Measurements from ENCODE around the gene DPP4.

The DPP4 gene

DNA sequence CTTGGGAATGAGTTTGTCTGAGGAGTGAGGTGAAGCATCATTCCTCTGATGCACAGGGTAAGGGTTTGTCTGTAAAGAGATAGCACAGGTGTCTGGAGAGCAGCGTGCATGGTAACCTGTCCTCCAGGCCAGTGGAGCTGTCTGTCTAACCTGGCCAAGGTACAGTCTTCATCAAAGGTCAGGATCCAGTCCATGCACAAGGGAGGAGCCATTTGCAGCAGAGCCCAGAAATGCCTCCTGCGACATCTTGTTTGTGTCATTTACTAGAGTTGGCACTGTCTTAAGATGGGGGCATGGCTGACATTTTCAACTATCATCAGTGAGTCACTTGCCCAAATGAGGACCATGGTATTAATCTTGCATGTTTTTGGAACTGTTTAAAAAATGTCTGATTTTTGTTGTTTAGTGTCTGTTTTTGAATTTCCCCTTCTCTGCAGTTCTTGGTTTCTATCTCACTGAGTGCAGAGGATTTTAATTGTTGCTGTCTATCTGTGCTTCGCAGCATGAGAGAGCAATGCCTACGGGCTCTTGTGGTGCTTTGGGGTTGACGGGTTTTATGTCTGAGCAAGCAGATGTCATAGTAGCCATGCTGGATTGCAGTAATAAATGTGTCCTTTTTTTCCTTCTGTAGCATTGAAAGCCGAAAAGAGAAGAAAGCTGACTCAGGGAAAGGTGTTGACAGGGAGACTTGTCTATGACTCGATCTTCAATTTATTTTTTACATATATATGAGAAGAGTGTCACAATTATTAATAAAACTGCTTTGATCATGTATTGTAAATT, 91.3 kb downstream of the DPP4 start:
- Histone ChIP-seq H3K4me1 (ENCODE audit: control insufficient read depth in 1 of 2, insufficient read depth in 2 of 2, low read length in 2 of 2) (no peaks in the 10 kb centered on the region), H3K4me2 (ENCODE audit: low read length) (no peak overlapping the region), H2AFZ (ENCODE audit: insufficient read depth, low read length, poor library complexity) (no peak overlapping the region), H3K79me2 (ENCODE audit: control insufficient read depth, insufficient read depth, low read length, poor library complexity) (no peaks in the 10 kb centered on the region), H2BK12ac (ENCODE audit: low read length) (no peak overlapping the region), H3K79me1 (ENCODE audit: low read length) (no peaks in the 10 kb centered on the region), H3K9ac (ENCODE audit: low read length) (no peak overlapping the region), H3K27ac (ENCODE audit: low read depth, low read length) (no peak overlapping the region), H3K4ac (ENCODE audit: low read depth, low read length) (no peak overlapping the region), H3K9me3 (ENCODE audit: insufficient read depth, low read depth, low read length) (no peaks in the 10 kb centered on the region), H4K12ac (ENCODE audit: low read depth, low read length) (no peak overlapping the region), H3K4me3 (ENCODE audit: low read depth, low read length) (no peak overlapping the region), H3K36me3 (ENCODE audit: control insufficient read depth in 1 of 2, insufficient read depth in 2 of 2, low read length in 2 of 2) (no peaks in the 10 kb centered on the region), H3K23ac (ENCODE audit: low read length) (no peak overlapping the region), H2BK5ac (ENCODE audit: low read depth, low read length, poor library complexity) (no peak overlapping the region), H2BK120ac (ENCODE audit: insufficient read depth, low read length, poor library complexity) (no peak overlapping the region), H3K27me3 (ENCODE audit: insufficient read depth, low read length) (no peaks in the 10 kb centered on the region), H2AK5ac (ENCODE audit: low read length) (no peak overlapping the region), H3K14ac (ENCODE audit: low read length) (no peak overlapping the region), H4K8ac (ENCODE audit: low read depth, low read length) (no peak overlapping the region), H4K91ac (ENCODE audit: low read depth, low read length) (no peak overlapping the region), H3K18ac (ENCODE audit: low read length) (no peak overlapping the region)
- DNase-seq = no peak
- no CpG with 5 or more reads among the region's 7 CpGs for WGBS (ENCODE audit: extremely low coverage, insufficient coverage, insufficient read length)

- no peak overlapping the region for H2AFZ ChIP-seq (ENCODE audit: insufficient read depth, low read length, poor library complexity)
- no peak overlapping the region for H2AK5ac ChIP-seq (ENCODE audit: low read length)
- H3K23ac ChIP-seq (ENCODE audit: low read length) = no peak overlapping the region
- no peaks in the 10 kb centered on the region for H3K36me3 ChIP-seq (ENCODE audit: control insufficient read depth in 1 of 2, insufficient read depth in 2 of 2, low read length in 2 of 2)
- H3K14ac ChIP-seq (ENCODE audit: low read length) = no peak overlapping the region
- H3K79me2 ChIP-seq (ENCODE audit: control insufficient read depth, insufficient read depth, low read length, poor library complexity) = no peaks in the 10 kb centered on the region
- H2BK12ac ChIP-seq (ENCODE audit: low read length) = no peak overlapping the region
- H3K4me2 ChIP-seq (ENCODE audit: low read length) = no peak overlapping the region
- no peak overlapping the region for H3K18ac ChIP-seq (ENCODE audit: low read length)
- no peaks in the 10 kb centered on the region for H3K79me1 ChIP-seq (ENCODE audit: low read length)
- H3K27me3 ChIP-seq (ENCODE audit: insufficient read depth, low read length) = no peaks in the 10 kb centered on the region
- DNase-seq = no peak
- no peak overlapping the region for H3K4ac ChIP-seq (ENCODE audit: low read depth, low read length)
- H3K9me3 ChIP-seq (ENCODE audit: insufficient read depth, low read depth, low read length) = no peaks in the 10 kb centered on the region
- H4K91ac ChIP-seq (ENCODE audit: low read depth, low read length) = no peak overlapping the region
- no peak overlapping the region for H3K9ac ChIP-seq (ENCODE audit: low read length)
- no peak overlapping the region for H3K27ac ChIP-seq (ENCODE audit: low read depth, low read length)
- no peak overlapping the region for H4K8ac ChIP-seq (ENCODE audit: low read depth, low read length)
- H4K12ac ChIP-seq (ENCODE audit: low read depth, low read length) = no peak overlapping the region
- no peak overlapping the region for H2BK5ac ChIP-seq (ENCODE audit: low read depth, low read length, poor library complexity)
- no peak overlapping the region for H2BK120ac ChIP-seq (ENCODE audit: insufficient read depth, low read length, poor library complexity)
- no CpG with 5 or more reads among the region's 10 CpGs for WGBS (ENCODE audit: extremely low coverage, insufficient coverage, insufficient read length)
- no peak overlapping the region for H3K4me3 ChIP-seq (ENCODE audit: low read depth, low read length)
- H3K4me1 ChIP-seq (ENCODE audit: control insufficient read depth in 1 of 2, insufficient read depth in 2 of 2, low read length in 2 of 2) = no peaks in the 10 kb centered on the region
Observed at GRCh38 chr2:161981679-161982250, 92.2 kb downstream of the DPP4 start.

DNA sequence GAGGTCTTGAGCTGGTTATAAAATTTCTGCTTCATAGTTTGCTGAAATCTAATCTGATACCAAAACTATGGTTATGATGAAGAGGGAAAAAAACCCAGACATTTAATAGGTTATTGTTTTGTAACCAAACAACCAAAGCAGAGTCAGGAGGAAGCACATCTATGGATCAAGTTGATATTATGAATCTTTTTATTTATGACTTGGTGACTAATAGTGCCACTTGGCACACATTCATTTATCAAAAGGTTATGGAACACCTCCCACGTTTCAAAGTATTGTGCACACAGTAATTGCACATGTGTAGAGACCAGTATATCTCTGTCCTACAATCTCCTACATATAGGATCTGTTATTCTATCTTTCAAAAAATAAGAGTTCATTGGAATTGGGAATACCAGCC, 93.0 kb downstream of the DPP4 start:
- Histone ChIP-seq H4K91ac (ENCODE audit: low read depth, low read length) (no peak overlapping the region), H3K18ac (ENCODE audit: low read length) (no peak overlapping the region), H2AFZ (ENCODE audit: insufficient read depth, low read length, poor library complexity) (no peak overlapping the region), H3K4ac (ENCODE audit: low read depth, low read length) (no peak overlapping the region), H3K4me1 (ENCODE audit: control insufficient read depth in 1 of 2, insufficient read depth in 2 of 2, low read length in 2 of 2) (no peaks in the 10 kb centered on the region), H2BK12ac (ENCODE audit: low read length) (no peak overlapping the region), H3K9me3 (ENCODE audit: insufficient read depth, low read depth, low read length) (no peaks in the 10 kb centered on the region), H4K12ac (ENCODE audit: low read depth, low read length) (no peak overlapping the region), H3K4me3 (ENCODE audit: low read depth, low read length) (no peak overlapping the region), H3K23ac (ENCODE audit: low read length) (no peak overlapping the region), H3K79me2 (ENCODE audit: control insufficient read depth, insufficient read depth, low read length, poor library complexity) (no peaks in the 10 kb centered on the region), H3K27ac (ENCODE audit: low read depth, low read length) (no peak overlapping the region), H3K9ac (ENCODE audit: low read length) (no peak overlapping the region), H2BK5ac (ENCODE audit: low read depth, low read length, poor library complexity) (no peak overlapping the region), H4K8ac (ENCODE audit: low read depth, low read length) (no peak overlapping the region), H2BK120ac (ENCODE audit: insufficient read depth, low read length, poor library complexity) (no peak overlapping the region), H2AK5ac (ENCODE audit: low read length) (no peak overlapping the region), H3K79me1 (ENCODE audit: low read length) (no peaks in the 10 kb centered on the region), H3K36me3 (ENCODE audit: control insufficient read depth in 1 of 2, insufficient read depth in 2 of 2, low read length in 2 of 2) (no peaks in the 10 kb centered on the region), H3K14ac (ENCODE audit: low read length) (no peak overlapping the region), H3K27me3 (ENCODE audit: insufficient read depth, low read length) (no peaks in the 10 kb centered on the region), H3K4me2 (ENCODE audit: low read length) (no peak overlapping the region)
- no peak for DNase-seq
- WGBS (ENCODE audit: extremely low coverage, insufficient coverage, insufficient read length) = no CpG with 5 or more reads among the region's 1 CpG

- H4K91ac ChIP-seq (ENCODE audit: low read depth, low read length) = no peak overlapping the region
- no peaks in the 10 kb centered on the region for H3K79me2 ChIP-seq (ENCODE audit: control insufficient read depth, insufficient read depth, low read length, poor library complexity)
- no peaks in the 10 kb centered on the region for H3K27me3 ChIP-seq (ENCODE audit: insufficient read depth, low read length)
- H3K4me2 ChIP-seq (ENCODE audit: low read length) = no peak overlapping the region
- no CpG with 5 or more reads among the region's 2 CpGs for WGBS (ENCODE audit: extremely low coverage, insufficient coverage, insufficient read length)
- no peak overlapping the region for H4K12ac ChIP-seq (ENCODE audit: low read depth, low read length)
- H3K23ac ChIP-seq (ENCODE audit: low read length) = no peak overlapping the region
- no peaks in the 10 kb centered on the region for H3K36me3 ChIP-seq (ENCODE audit: control insufficient read depth in 1 of 2, insufficient read depth in 2 of 2, low read length in 2 of 2)
- no peak overlapping the region for H2BK5ac ChIP-seq (ENCODE audit: low read depth, low read length, poor library complexity)
- no peak overlapping the region for H3K18ac ChIP-seq (ENCODE audit: low read length)
- H2BK12ac ChIP-seq (ENCODE audit: low read length) = no peak overlapping the region
- DNase-seq = no peak
- H3K14ac ChIP-seq (ENCODE audit: low read length) = no peak overlapping the region
- H3K4me1 ChIP-seq (ENCODE audit: control insufficient read depth in 1 of 2, insufficient read depth in 2 of 2, low read length in 2 of 2) = no peaks in the 10 kb centered on the region
- H3K79me1 ChIP-seq (ENCODE audit: low read length) = no peaks in the 10 kb centered on the region
- H2AFZ ChIP-seq (ENCODE audit: insufficient read depth, low read length, poor library complexity) = no peak overlapping the region
- no peak overlapping the region for H2BK120ac ChIP-seq (ENCODE audit: insufficient read depth, low read length, poor library complexity)
- no peak overlapping the region for H3K4ac ChIP-seq (ENCODE audit: low read depth, low read length)
- no peak overlapping the region for H2AK5ac ChIP-seq (ENCODE audit: low read length)
- H3K9me3 ChIP-seq (ENCODE audit: insufficient read depth, low read depth, low read length) = no peaks in the 10 kb centered on the region
- H3K9ac ChIP-seq (ENCODE audit: low read length) = no peak overlapping the region
- H4K8ac ChIP-seq (ENCODE audit: low read depth, low read length) = no peak overlapping the region
- H3K27ac ChIP-seq (ENCODE audit: low read depth, low read length) = no peak overlapping the region
- H3K4me3 ChIP-seq (ENCODE audit: low read depth, low read length) = no peak overlapping the region
Observed at GRCh38 chr2:161979490-161979889, 94.5 kb downstream of the DPP4 start.
